ENCODE measurements around the gene DCAF6. TPM values are rescaled to one million over a fixed set of nuclear protein-coding genes. Genes with fewer than 3 reads are reported as not detected.

DCAF6 gene
- total RNA-seq, 4 donors from 2014 or later = 38.2 to 90.3 (median 54.8) TPM

DNA sequence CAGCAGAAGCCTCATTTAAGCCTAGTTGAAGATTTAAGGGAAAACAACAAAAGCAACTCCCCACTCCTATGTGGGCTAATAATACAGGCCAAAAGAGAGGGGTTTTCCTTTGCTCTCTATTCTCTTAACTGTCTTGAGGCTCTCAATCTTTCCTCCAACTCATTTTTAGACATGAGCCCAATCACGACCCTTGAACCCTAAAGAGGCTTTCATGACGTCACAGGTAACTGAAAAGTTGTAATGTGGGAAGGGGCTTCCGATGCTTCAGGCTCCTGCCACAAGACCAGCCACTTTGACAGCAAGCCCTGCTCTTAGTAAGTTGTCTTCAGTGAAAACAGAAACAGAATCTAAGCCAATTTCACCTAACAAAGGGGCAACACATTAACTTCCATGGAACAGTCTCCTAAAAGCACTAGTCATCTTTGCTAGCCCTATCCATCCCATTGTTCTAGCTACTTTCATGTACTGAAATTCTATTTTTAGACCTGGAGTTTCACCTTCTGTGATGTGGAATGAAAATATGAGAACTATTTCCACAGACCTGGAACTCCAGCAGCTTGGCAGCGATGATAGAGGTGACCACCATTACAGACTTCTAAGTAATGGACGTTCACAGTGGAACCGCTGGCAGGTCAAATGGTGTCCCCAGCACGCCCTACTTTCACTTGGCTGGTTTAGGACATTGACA, 164.0 kb downstream of the DCAF6 start:
- Histone ChIP-seq H3K4me1 (peaks cover 6% of the 10 kb centered on the region), H3K27ac (no peak overlapping the region), H3K27me3 (no peaks in the 10 kb centered on the region), H3K36me3 (peaks cover 18% of the 10 kb centered on the region), H3K4me3 (no peak overlapping the region), H3K9me3 (no peaks in the 10 kb centered on the region)
- WGBS = 89% methylated on average over 7 of the region's 7 CpGs
- TF ChIP-seq POLR2AphosphoS5 (IDR thresholded peaks at IDR 0.05) (no peak), EP300 (IDR thresholded peaks at IDR 0.05) (no peak), POLR2A (IDR thresholded peaks at IDR 0.05) (no peak)
- TF ChIP-seq, protein P1, sequence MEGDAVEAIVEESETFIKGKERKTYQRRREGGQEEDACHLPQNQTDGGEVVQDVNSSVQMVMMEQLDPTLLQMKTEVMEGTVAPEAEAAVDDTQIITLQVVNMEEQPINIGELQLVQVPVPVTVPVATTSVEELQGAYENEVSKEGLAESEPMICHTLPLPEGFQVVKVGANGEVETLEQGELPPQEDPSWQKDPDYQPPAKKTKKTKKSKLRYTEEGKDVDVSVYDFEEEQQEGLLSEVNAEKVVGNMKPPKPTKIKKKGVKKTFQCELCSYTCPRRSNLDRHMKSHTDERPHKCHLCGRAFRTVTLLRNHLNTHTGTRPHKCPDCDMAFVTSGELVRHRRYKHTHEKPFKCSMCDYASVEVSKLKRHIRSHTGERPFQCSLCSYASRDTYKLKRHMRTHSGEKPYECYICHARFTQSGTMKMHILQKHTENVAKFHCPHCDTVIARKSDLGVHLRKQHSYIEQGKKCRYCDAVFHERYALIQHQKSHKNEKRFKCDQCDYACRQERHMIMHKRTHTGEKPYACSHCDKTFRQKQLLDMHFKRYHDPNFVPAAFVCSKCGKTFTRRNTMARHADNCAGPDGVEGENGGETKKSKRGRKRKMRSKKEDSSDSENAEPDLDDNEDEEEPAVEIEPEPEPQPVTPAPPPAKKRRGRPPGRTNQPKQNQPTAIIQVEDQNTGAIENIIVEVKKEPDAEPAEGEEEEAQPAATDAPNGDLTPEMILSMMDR (IDR thresholded peaks at IDR 0.05) = no peak
- no peak for DNase-seq (ENCODE audit: low spot score in 2 of 2)

GRCh38 chr1:168101336-168101735, 164.9 kb downstream of the DCAF6 start:
- H3K27ac ChIP-seq = no peak overlapping the region
- no peak overlapping the region for H3K4me3 ChIP-seq
- no peaks in the 10 kb centered on the region for H3K9me3 ChIP-seq
- H3K27me3 ChIP-seq = no peaks in the 10 kb centered on the region
- 85% methylated on average over 8 of the region's 8 CpGs for WGBS
- DNase-seq (ENCODE audit: low spot score in 2 of 2) = no peak
- no peak for TF ChIP-seq POLR2AphosphoS5 (IDR thresholded peaks at IDR 0.05)
- no peak for TF ChIP-seq POLR2A (IDR thresholded peaks at IDR 0.05)
- no peak for TF ChIP-seq EP300 (IDR thresholded peaks at IDR 0.05)
- TF ChIP-seq, protein P1 (IDR thresholded peaks at IDR 0.05) = no peak
- H3K36me3 ChIP-seq = peaks cover 16% of the 10 kb centered on the region
- peaks cover 6% of the 10 kb centered on the region for H3K4me1 ChIP-seq

DNA sequence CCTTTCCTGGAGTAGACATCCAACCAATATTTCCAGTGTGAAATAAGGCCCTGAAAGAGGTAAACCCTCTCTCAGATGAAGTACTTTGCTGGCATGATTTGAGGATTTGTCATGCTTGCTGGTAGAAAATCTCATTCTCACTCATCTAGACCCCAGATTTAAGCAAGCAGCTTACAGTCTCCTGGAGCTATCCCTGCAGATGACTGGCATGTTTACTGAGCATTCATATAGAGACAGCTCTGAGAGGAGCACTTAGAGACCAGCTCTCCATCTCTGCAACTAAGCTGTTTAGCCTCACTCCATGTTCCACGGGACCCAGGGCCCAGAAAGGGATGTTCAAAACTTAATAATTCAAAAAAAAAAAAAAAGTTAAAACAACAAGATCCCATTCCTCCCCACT, 166.0 kb downstream of the DCAF6 start:
- Histone ChIP-seq H3K36me3 (peaks cover 9% of the 10 kb centered on the region), H3K9me3 (no peaks in the 10 kb centered on the region), H3K4me3 (no peak overlapping the region), H3K4me1 (peaks cover 6% of the 10 kb centered on the region), H3K27me3 (no peaks in the 10 kb centered on the region), H3K27ac (no peak overlapping the region)
- no peak for DNase-seq (ENCODE audit: low spot score in 2 of 2)
- WGBS = 95% methylated on average over 1 of the region's 1 CpG
- TF ChIP-seq POLR2AphosphoS5 (IDR thresholded peaks at IDR 0.05) (no peak), EP300 (IDR thresholded peaks at IDR 0.05) (no peak), POLR2A (IDR thresholded peaks at IDR 0.05) (no peak)
- TF ChIP-seq, protein P1 (IDR thresholded peaks at IDR 0.05) = no peak

DNA sequence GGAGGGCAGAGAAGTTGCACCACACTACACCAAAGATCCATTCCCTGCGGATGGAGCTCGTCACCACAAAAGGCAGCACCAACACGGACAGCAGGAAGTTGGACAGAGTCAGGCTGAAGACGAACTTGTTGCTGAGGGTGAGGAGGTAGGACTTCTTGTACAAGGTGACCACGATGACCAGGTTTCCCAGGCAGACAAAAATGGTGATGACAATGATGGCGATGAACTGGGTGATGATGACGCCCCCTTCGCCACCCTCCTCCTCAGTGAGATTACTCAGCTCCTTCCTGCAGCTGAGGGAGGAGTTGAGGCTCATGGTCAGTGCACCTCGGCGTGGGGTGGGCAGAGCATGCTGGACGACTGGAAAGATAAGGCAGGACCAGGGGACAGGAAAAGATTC, 168.1 kb downstream of the DCAF6 start:
- H3K27ac ChIP-seq = no peak overlapping the region
- 88% methylated on average over 11 of the region's 11 CpGs for WGBS
- peaks cover 5% of the 10 kb centered on the region for H3K36me3 ChIP-seq
- no peak for DNase-seq (ENCODE audit: low spot score in 2 of 2)
- H3K4me1 ChIP-seq = no peaks in the 10 kb centered on the region
- H3K9me3 ChIP-seq = no peaks in the 10 kb centered on the region
- no peak overlapping the region for H3K4me3 ChIP-seq
- no peaks in the 10 kb centered on the region for H3K27me3 ChIP-seq
- TF ChIP-seq POLR2AphosphoS5 (IDR thresholded peaks at IDR 0.05) (no peak), EP300 (IDR thresholded peaks at IDR 0.05) (no peak), POLR2A (IDR thresholded peaks at IDR 0.05) (no peak)
- TF ChIP-seq, protein P1 (IDR thresholded peaks at IDR 0.05) = no peak

- Histone ChIP-seq H3K4me3 (no peak overlapping the region), H3K4me1 (no peaks in the 10 kb centered on the region), H3K27me3 (no peaks in the 10 kb centered on the region), H3K27ac (no peak overlapping the region), H3K36me3 (peaks cover 5% of the 10 kb centered on the region), H3K9me3 (no peaks in the 10 kb centered on the region)
- DNase-seq (ENCODE audit: low spot score in 2 of 2) = no peak
- 92% methylated on average over 6 of the region's 6 CpGs for WGBS
- TF ChIP-seq POLR2AphosphoS5 (IDR thresholded peaks at IDR 0.05) = no peak
- no peak for TF ChIP-seq EP300 (IDR thresholded peaks at IDR 0.05)
- TF ChIP-seq, protein P1 (IDR thresholded peaks at IDR 0.05) = no peak
- TF ChIP-seq POLR2A (IDR thresholded peaks at IDR 0.05) = no peak
These were observed 169.4 kb downstream of the DCAF6 start for GRCh38 chr1:168105846-168106245.
